Measurements from ENCODE around the gene EFCAB11. TPM values are rescaled to one million over a fixed set of nuclear protein-coding genes. Genes with fewer than 3 reads are reported as not detected.

EFCAB11 gene
- total RNA-seq, 1 donor from 2014 or later = 7.5 TPM

DNA sequence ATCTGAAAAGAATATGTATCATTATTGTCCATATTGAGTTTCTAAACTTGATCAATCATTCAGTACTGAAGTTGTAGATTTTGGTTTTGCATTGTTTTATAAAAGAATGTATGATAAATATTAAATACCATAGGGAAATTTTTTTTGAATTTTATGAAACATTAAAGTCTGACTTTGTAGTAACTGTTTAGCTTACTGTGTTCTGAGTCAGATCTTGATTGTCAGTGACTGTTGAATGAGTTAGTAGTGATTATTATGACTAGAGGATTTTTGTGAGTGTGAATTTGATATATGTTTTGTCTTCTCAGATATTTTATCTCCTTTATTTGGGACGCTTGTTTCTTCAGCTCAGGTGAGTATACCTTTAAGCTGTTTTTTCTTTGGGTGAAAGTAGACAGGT, 11.3 kb upstream of the EFCAB11 start:
- H3K27me3 ChIP-seq (ENCODE audit: insufficient read depth, low read length) = no peaks in the 10 kb centered on the region
- H3K4me3 Mint-ChIP-seq (ENCODE audit: unreplicated experiment) = no peak overlapping the region
- H3K27ac ChIP-seq (ENCODE audit: low read depth, low read length) = no peak overlapping the region
- H3K4me2 ChIP-seq (ENCODE audit: low read length) = no peak overlapping the region
- peaks cover 4% of the 10 kb centered on the region for H3K4me1 Mint-ChIP-seq (ENCODE audit: low read depth, unreplicated experiment)
- H3K36me3 ChIP-seq (ENCODE audit: insufficient read depth, low read length) = peaks cover 57% of the 10 kb centered on the region
- no peaks in the 10 kb centered on the region for H3K27me3 Mint-ChIP-seq (ENCODE audit: low read depth, unreplicated experiment)
- no peak overlapping the region for H3K9ac ChIP-seq (ENCODE audit: low read length)
- H2AFZ ChIP-seq (ENCODE audit: low read depth, low read length) = no peak overlapping the region
- peaks cover 25% of the 10 kb centered on the region for H4K20me1 ChIP-seq (ENCODE audit: insufficient read depth, low read length)
- H3K36me3 Mint-ChIP-seq (ENCODE audit: low read depth, unreplicated experiment) = peaks cover 11% of the 10 kb centered on the region
- H3K4me1 ChIP-seq (ENCODE audit: insufficient read depth, low read length) = no peaks in the 10 kb centered on the region
- FAIRE-seq = no peak
- H3K79me2 ChIP-seq (ENCODE audit: insufficient read depth, low read length) = peaks cover 44% of the 10 kb centered on the region
- no peaks in the 10 kb centered on the region for H3K9me3 Mint-ChIP-seq (ENCODE audit: unreplicated experiment)
- no peak overlapping the region for H3K27ac Mint-ChIP-seq (ENCODE audit: unreplicated experiment)
- no peaks in the 10 kb centered on the region for H3K9me3 ChIP-seq (ENCODE audit: insufficient read depth, low read depth, low read length)
- no peak for DNase-seq (ENCODE audit: low read depth)
- TF ChIP-seq, protein P1, sequence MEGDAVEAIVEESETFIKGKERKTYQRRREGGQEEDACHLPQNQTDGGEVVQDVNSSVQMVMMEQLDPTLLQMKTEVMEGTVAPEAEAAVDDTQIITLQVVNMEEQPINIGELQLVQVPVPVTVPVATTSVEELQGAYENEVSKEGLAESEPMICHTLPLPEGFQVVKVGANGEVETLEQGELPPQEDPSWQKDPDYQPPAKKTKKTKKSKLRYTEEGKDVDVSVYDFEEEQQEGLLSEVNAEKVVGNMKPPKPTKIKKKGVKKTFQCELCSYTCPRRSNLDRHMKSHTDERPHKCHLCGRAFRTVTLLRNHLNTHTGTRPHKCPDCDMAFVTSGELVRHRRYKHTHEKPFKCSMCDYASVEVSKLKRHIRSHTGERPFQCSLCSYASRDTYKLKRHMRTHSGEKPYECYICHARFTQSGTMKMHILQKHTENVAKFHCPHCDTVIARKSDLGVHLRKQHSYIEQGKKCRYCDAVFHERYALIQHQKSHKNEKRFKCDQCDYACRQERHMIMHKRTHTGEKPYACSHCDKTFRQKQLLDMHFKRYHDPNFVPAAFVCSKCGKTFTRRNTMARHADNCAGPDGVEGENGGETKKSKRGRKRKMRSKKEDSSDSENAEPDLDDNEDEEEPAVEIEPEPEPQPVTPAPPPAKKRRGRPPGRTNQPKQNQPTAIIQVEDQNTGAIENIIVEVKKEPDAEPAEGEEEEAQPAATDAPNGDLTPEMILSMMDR (IDR thresholded peaks at IDR 0.05; ENCODE audit: insufficient read depth, low read depth, low read length) = no peak
- no peak overlapping the region for H3K4me3 ChIP-seq (ENCODE audit: insufficient read depth, low read depth, low read length)

DNA sequence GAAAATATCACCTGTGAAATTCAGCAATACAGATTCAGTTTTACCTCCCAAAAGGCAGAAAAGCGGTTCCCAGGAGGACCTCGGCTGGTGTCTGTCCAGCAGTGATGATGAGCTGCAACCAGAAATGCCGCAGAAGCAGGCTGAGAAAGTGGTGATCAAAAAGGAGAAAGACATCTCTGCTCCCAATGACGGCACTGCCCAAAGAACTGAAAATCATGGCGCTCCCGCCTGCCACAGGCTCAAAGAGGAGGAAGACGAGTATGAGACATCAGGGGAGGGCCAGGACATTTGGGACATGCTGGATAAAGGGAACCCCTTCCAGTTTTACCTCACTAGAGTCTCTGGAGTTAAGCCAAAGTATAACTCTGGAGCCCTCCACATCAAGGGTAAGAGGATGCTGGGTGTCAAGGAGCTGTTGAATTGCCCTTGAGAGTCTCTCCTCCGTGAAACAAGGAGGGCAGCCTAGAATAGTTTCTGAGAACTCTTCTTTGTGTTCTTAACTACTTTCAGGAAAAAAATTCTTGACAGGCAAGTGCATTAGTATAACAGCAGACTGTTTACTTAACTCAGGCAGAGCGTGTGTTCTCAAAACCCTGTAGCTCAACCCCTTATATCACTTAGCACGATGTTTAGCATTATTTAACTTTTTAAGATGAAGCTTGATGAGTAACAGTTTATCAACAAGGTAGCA, 8.9 kb upstream of the EFCAB11 start:
- no peak overlapping the region for H2AFZ ChIP-seq (ENCODE audit: low read depth, low read length)

DNA sequence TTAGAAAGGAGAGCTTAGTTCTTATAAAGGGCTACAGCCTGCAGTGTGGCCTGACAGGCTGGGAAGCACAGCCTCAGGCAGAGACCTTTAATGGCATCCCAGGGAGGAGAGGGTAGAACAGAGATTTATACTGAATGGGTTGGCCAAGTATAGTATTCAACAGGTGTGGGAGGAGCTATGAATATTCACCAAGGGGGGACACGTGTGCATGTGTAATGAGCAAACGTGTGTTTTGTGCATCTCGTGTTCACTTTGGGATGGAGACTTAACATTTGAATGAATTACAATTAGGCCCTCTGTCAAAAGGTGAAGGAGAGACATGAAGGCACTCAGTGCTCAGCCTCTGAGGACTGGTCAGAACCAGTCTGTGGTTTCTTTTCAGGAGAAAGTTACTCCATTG, 6.4 kb upstream of the EFCAB11 start:
- Mint-ChIP-seq H3K27ac (ENCODE audit: unreplicated experiment) (no peak overlapping the region), H3K36me3 (ENCODE audit: low read depth, unreplicated experiment) (peaks cover 9% of the 10 kb centered on the region), H3K4me1 (ENCODE audit: low read depth, unreplicated experiment) (peaks cover 14% of the 10 kb centered on the region), H3K4me3 (ENCODE audit: unreplicated experiment) (no peak overlapping the region), H3K9me3 (ENCODE audit: unreplicated experiment) (no peaks in the 10 kb centered on the region), H3K27me3 (ENCODE audit: low read depth, unreplicated experiment) (no peaks in the 10 kb centered on the region)
- H3K4me3 ChIP-seq (ENCODE audit: insufficient read depth, low read depth, low read length) = no peak overlapping the region
- H3K4me2 ChIP-seq (ENCODE audit: low read length) = no peak overlapping the region
- FAIRE-seq (no peak), DNase-seq (ENCODE audit: low read depth) (no peak)
- no peak overlapping the region for H3K9ac ChIP-seq (ENCODE audit: low read length)
- H4K20me1 ChIP-seq (ENCODE audit: insufficient read depth, low read length) = peaks cover 18% of the 10 kb centered on the region
- no peak for TF ChIP-seq EZH2 (IDR thresholded peaks at IDR 0.05; ENCODE audit: insufficient read depth, low read length)
- TF ChIP-seq, protein P1 (IDR thresholded peaks at IDR 0.05; ENCODE audit: insufficient read depth, low read depth, low read length) = no peak
- no peaks in the 10 kb centered on the region for H3K27me3 ChIP-seq (ENCODE audit: insufficient read depth, low read length)
- no peaks in the 10 kb centered on the region for H3K9me3 ChIP-seq (ENCODE audit: insufficient read depth, low read depth, low read length)
- peaks cover 12% of the 10 kb centered on the region for H3K4me1 ChIP-seq (ENCODE audit: insufficient read depth, low read length)
- H3K79me2 ChIP-seq (ENCODE audit: insufficient read depth, low read length) = peaks cover 88% of the 10 kb centered on the region
- no peak overlapping the region for H3K27ac ChIP-seq (ENCODE audit: low read depth, low read length)
- H2AFZ ChIP-seq (ENCODE audit: low read depth, low read length) = no peak overlapping the region
- H3K36me3 ChIP-seq (ENCODE audit: insufficient read depth, low read length) = peaks cover 30% of the 10 kb centered on the region

More for the DNA sequence above, 8.9 kb upstream of the EFCAB11 start:
- Histone ChIP-seq H3K9me3 (ENCODE audit: insufficient read depth, low read depth, low read length) (no peaks in the 10 kb centered on the region), H3K4me1 (ENCODE audit: insufficient read depth, low read length) (no peaks in the 10 kb centered on the region), H3K9ac (ENCODE audit: low read length) (no peak overlapping the region), H3K79me2 (ENCODE audit: insufficient read depth, low read length) (peaks cover 68% of the 10 kb centered on the region), H3K4me2 (ENCODE audit: low read length) (no peak overlapping the region), H3K36me3 (ENCODE audit: insufficient read depth, low read length) (peaks cover 51% of the 10 kb centered on the region), H3K27ac (ENCODE audit: low read depth, low read length) (no peak overlapping the region), H3K27me3 (ENCODE audit: insufficient read depth, low read length) (no peaks in the 10 kb centered on the region), H3K4me3 (ENCODE audit: insufficient read depth, low read depth, low read length) (no peak overlapping the region), H4K20me1 (ENCODE audit: insufficient read depth, low read length) (peaks cover 25% of the 10 kb centered on the region)
- TF ChIP-seq EZH2 (IDR thresholded peaks at IDR 0.05; ENCODE audit: insufficient read depth, low read length) = no peak
- TF ChIP-seq, protein P1 (IDR thresholded peaks at IDR 0.05; ENCODE audit: insufficient read depth, low read depth, low read length) = no peak
- no peak overlapping the region for H3K4me3 Mint-ChIP-seq (ENCODE audit: unreplicated experiment)
- peaks cover 11% of the 10 kb centered on the region for H3K36me3 Mint-ChIP-seq (ENCODE audit: low read depth, unreplicated experiment)
- H3K4me1 Mint-ChIP-seq (ENCODE audit: low read depth, unreplicated experiment) = peaks cover 5% of the 10 kb centered on the region
- FAIRE-seq = no peak
- no peaks in the 10 kb centered on the region for H3K27me3 Mint-ChIP-seq (ENCODE audit: low read depth, unreplicated experiment)
- H3K27ac Mint-ChIP-seq (ENCODE audit: unreplicated experiment) = no peak overlapping the region
- DNase-seq (ENCODE audit: low read depth) = no peak
- H3K9me3 Mint-ChIP-seq (ENCODE audit: unreplicated experiment) = no peaks in the 10 kb centered on the region
